HG03108 (cell line): ENCODE measurements around the gene SYF2.
"Not testable (repeated sequence)": the region's sequence is repeated elsewhere in the genome, so short reads cannot be mapped to it uniquely, and the experiment has no call there.

Experiments used
- ATAC-seq: cut with Tn5 transposase; IDR thresholded peaks from one replicate; pipeline ENCODE4 v1.9.1; 2021; ENCODE audit warnings: moderate library complexity; ENCODE audit not compliant: unreplicated experiment

Gene SYF2

DNA sequence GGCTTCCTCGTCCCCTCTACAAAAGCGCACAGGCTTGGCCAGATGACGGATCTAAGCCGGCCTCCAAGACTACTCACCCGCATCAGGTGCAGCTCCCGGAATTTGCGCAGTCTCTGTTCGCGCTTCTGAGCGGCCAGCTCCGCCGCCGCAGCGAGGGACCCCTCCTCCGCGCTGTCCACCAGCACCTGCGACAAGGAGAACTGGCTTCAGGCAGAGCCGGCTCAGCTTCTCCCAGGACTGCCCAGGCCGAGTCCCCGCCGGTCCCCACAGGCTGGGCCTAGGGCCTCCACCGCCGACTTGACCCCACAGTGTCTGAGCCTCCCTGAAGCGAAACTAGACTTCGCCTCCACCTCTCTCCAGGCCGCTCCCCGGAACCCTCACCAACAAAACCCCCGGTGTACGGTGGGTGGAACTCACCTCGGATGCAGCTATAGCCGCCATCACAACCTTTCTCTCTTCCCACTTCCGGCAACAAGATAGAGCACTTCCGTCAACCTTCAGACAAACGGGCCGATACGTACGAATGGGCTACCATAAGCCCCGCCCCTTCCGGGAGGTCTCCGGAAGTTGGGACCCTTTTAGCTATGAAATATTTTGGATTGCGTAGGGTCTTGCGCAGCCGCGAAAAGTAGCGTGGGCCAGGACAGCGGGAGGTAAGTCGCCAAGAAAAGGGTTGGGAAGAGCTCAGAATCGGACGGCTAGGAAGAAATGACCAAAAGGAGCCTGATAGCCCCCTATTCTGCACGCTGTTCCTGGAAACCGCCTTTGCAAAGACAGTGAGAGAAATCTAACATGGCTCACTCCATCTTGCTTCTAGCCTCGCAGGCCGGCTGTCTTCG lies at the start of gene SYF2:
Gene SYF2, minus strand, starts transcription at position 476 of the 839 bp plus-strand sequence. Its CDS starts 35 bp downstream, at position 441.
- ATAC-seq: peak; percentile 59

DNA sequence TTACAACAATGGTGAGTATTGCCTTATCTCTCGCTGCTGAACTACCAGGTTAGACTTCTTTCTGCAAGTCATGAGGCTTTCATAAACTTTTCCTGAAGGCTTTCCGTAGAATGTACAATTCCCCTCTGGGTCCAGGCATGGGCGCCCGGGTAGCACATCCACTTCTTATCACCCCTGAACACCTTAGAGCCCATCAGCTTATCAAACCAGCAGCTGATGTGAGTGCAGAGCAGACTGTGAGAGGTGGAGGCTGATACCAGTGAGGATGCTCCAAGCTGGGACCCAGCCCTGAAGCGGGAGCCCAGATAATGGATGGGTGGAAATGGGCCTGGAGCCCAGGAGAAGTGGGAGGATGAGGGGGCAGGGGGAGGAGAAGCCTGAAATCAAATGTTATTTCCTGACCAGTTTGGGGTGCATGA lies 47.4 kb upstream of the SYF2 start:
- ATAC-seq: not testable (repeated sequence)

DNA sequence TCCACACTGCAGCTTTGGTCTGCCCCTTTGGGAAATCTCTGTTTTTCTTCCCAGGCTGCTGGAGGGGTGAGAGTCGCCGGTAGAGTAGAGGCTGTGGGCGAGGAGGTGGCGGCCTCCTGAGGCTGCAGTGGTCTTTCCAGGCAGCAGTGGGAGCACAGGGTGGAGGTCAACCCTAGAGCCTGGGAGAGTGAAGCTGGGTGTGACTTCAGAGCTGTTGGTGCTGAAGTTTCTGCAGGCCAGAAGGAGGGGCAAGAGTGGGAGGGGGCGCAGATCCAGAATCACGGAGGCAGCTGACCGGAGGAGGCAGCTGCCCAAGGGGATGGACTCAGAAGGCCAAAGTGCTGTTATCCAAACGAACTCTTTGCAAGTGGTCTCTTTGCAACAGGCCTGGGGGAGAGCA lies 46.5 kb upstream of the SYF2 start:
- not testable (repeated sequence) for ATAC-seq

DNA sequence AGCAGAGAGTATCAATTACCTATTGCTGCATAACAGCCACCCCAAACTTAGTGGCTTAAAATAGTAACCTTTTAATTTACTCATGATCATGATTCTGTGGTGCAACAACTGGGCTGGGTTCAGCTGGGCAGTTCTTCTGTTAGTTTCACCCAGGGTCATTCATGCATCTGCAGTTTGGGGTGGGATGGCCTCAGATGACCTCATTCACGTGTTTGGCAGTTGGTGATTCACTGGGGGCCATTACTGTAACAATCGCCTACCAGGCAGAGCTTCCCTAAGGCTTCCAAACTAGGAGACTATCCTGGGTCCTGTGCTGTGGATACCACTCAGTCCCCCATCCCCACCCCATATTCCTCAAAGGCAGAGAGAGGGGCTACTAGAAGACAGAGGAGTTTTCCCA lies 46.1 kb upstream of the SYF2 start:
- ATAC-seq: not testable (repeated sequence)

- ATAC-seq: not testable (repeated sequence)
Observed at GRCh38 chr1:25277295-25277694, 45.0 kb upstream of the SYF2 start.

- not testable (repeated sequence) for ATAC-seq
Observed at GRCh38 chr1:25275648-25276047, 43.3 kb upstream of the SYF2 start.

GRCh38 chr1:25272238-25272637 lies 39.9 kb upstream of the SYF2 start, which contains the start of gene RHD:
TSS of gene RHD (plus strand) at chr1:25272509. CDS start at chr1:25272548, 39 bp downstream.
- not testable (repeated sequence) for ATAC-seq

DNA sequence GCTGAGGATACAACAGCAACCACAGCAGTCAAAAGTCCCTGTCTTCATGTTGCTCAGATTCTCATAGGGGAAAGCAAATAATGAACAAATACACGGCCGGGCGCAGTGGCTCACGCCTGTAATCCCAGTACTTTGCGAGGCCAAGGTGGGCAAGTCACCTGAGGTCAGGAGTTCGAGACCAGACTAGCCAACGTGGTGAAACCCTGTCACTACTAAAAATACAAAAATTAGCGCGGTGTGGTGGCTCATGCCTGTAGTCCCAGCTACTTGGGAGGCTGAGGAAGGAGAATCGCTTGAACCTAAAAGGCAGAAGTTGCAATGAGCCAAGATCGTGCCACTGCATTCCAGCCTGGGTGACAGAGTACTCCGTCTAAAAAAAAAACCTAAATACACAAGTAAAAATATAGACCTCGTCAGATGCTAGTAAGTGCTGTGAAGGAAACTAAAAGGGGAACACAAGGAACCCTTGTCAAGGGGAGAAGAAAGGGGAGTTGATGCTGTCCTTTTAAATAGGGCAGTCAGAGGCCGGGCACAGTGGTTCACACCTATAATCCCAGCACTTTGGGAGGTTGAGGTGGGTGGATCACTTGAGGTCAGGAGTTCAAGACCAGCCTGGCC lies 36.0 kb upstream of the SYF2 start:
- ATAC-seq: not testable (repeated sequence)

DNA sequence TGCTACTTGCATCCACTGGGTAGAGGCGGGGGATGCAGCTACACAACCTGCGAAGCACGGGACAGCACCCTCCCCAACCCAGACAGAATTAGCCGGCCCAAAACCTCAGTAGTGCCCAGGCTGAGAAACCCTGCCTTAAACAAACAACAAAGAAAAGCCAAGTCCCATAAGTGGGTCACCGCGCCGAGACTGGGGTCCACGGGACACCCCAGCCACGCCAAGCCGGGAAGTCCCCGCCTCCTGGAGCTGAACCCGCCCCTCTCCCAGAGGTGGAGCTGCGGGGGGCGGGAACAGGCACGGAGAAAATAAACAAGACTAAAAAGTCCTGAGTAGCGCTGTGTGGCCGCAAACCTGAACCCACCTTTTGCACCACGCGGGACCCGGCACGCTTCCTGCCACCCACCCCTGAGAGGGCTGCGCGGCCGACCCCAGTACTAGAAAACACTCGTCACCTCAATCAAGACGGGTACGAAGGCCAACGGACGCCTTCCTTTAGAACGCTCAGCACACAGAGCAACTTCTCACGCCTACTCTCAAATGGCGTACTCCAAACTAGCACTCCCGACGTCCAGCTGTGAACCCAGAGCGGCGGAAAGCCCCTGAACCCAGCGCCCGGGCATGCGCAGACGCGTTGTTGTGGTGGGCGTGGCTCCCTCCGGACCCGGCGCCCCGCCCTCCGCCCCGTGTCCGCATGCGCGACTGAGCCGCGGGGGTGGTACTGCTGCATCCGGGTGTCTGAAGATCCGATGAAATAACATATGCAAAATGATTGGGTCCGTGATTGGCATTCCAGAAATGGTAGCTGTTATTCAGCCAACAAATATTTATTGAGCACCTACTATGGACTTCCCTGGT lies 35.2 kb upstream of the SYF2 start:
- peak; percentile 66 for ATAC-seq

DNA sequence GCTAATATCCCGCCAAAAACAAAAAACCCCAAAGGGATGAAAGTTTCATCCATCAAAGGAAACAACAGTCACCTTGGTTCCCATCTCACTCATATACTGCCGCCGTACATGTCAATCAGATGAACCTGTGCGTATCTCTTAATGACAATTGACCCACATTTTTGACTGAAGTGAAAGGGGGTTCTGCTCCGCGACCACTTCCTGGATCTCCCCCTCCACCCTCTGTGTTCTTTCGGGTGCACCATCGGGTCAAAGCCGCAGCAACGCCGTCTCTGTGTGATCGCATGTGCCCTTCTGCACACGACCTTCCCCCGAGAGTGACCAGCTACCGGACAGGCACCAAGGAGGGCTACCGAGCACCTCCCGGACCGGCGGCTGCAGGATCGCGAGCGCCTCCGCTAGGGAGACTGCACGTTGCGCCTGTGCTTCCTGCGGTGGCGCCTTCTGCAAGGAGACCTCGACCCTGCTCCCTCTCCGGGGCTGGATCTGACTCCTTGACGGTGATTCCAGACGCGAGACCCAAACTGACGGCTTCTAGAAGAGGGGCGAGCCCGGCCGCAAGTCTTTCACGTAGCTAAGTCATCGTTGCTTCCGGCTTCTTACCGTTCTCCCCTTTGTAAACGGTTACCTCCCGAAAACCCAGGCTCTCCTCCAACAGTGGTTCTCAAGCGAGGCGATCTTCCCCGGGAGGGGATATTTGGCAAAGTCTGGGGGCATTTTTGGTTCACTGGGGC lies 34.4 kb upstream of the SYF2 start:
- ATAC-seq: not testable (repeated sequence)

- ATAC-seq: not testable (repeated sequence)
Observed at GRCh38 chr1:25260336-25260735, 28.0 kb upstream of the SYF2 start.

DNA sequence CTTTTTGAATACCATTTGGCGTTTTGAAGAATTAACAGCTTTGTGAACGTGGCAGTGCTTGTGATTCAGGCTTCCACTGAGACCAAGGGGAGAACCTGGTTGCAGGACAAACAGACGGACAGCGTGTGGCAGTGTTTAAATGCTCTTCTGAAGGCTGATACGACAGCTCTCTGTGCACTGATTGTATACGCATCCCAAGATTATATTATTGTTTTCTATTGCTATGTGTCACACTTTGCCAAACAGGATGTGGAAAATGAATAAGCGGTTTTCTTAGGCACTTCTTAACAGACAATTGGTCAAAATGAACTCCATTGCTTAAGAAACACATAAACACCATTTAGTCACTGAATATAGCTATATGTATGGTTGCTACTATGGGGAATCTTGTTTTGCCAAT lies 27.5 kb upstream of the SYF2 start:
- ATAC-seq: not testable (repeated sequence)

GRCh38 chr1:25257196-25257595 lies 24.9 kb upstream of the SYF2 start:
- ATAC-seq: no peak

GRCh38 chr1:25256578-25256965 lies 24.3 kb upstream of the SYF2 start:
- ATAC-seq: no peak

GRCh38 chr1:25255706-25256577 lies 23.6 kb upstream of the SYF2 start:
- no peak for ATAC-seq

GRCh38 chr1:25253911-25254310 lies 21.6 kb upstream of the SYF2 start:
- no peak for ATAC-seq

DNA sequence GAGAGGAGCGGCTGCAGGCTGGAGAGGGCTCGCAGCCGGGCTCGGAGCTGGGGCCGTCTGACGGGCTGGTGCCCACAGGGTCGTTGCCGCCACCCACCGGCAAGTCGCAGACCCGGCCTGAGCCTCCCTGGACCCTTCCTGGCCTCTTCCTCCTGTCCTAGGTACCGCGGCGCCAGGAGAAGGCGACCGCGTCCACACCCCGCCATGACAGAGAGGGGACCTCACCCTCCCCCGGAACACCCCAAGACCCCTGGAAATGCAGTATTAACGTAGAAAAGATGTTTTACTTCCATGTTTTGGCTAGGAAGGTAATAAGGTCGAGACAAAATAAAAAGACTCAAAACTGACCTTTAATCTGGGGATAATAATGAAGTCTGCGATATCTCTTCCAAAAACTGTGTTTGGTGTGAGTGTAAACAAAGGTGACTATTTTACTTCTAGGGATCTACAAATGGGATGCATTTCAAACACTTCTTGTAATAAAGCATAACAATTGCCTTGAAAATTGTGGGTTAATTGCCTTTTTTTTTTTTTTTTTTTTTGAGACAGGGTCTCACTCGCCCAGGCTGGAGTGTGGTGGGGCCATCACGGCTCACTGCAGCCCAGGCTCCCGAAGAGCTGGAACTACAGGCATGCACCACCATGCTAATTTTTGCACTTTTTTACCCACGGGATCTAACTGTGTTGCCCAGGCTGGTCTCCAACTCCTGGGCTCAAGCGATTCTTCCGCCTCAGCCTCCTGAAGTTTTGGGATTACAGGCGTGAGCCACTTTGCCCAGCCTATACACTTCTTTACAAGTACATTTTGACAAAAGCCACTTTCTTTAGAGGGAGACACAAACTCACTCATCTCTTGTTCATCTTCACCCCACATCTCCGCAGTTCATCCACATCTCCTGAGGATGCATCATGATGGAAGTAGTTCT lies 15.8 kb upstream of the SYF2 start:
- ATAC-seq: peak; percentile 28

DNA sequence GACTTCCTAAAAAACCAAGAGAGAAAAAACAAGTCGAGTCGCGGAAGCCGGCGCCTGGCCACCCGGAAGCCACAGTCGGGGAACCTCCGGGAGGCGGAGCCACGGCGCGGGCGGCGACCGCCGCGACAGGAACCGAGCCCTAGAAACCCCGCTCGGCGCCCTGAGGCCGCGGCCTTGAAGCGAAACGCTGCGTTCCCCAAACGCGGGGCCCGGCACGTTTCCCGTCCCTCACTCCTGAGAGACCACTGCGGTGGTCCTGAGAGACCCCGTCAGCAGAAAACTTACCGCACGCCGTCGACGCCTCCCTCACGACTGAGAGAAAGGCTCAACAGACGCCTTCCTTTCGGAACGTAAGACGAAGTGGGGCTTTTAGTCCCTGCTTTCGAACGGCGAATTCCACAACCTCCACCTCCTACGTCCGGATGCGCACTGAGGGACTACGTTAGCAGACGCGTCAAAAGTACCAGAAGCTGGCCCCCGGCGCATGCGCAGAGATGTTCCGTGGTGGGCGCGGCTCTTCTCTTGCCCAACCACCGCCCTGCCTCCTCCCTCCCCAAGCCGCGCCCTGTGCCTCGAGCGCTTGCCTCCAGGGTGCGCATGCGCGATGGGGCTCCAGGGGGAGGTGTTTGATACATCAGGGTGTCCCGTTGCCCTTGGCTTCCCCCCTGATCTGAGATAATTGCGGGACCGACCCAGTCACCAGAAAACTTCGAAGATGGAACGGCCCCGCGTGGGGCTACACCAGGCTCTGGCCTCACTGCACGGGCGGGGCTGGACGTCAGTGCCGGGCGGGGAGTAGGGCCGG lies 14.9 kb upstream of the SYF2 start, which contains the start of gene RSRP1:
Gene RSRP1, minus strand, starts transcription at position 431 of the 805 bp plus-strand sequence. CDS start 491 bp downstream, outside the sequence.
- ATAC-seq: peak; percentile 75
